ENCODE data around the gene DEGS1.
A peak's percentile ranks its signal among the peaks of the same experiment; 100 is the strongest.
"Not testable (repeated sequence)": the region's sequence is repeated elsewhere in the genome, so short reads cannot be mapped to it uniquely, and the experiment has no call there.

The DEGS1 gene

DNA sequence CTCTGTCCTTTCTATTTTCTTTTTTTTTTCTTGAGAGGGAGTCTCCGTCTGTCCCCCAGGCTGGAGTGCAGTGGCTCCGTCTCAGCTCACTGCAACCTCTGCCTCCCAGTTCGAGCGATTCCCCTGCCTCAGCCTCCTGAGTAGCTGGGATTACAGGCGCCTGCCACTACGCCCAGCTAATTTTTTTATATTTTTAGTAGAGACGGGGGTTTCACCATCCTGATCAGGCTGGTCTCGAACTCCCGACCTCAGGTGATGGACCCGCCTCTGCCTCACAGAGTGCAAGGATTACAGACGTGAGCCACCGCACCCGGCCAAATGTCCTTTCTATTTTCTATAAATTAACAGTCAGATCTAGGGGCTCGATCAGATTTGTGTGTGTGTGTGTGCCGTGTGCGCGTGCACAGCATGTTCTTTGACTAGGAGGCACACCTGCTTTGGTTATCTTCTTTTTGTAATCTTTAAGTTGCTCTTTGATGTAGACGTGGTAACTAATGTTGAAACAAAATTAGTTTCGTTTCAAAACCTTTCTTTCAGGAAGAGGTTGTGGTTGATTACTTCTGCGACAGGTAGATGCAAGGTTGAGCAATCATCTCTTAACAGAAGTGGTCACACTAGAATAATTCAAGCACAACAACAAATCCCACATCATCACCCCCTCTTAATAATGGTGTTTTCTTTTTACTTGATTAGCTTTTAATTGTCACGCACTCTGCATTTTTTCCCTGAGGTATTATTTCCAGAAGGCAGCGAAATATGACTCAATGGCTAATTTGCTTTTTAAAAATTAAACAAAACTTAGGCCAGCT, 779 bp upstream of the DEGS1 start:
- DNase-seq = peak; percentile 80

DNA sequence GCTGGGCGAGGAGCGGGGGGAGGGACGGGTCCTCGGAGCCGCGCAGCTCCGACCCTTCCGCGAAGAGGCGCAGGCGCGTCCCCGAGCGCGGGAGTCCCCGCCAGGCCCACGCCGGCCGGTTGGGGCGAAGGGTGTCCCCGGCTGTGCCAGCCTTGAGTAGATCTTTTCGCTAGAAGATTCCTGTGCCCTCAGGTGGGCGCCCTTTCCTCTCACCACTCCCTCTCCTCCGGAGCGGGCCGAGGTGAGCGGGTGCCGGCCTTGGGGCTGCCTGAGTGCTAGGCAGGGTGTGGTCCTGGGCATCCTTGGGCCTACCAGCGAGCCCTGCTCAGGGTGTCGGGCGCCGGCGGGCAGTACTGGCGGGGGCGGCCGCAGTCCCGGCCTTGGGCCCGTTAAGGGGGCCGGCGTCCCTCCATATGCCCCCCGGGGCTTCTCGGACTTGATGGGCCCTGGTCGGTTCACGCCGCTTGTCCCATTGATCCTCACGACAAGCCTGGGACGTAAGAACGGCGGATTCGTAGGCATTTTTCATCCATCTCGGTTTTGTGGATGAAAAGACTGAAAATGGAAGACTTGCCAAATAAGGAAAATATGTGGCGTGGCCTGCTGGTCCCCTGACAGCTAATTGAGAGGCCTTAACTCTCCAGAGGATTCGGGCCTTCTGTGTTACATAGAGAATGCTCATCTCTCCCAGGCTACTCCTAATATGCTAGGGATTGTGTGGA, 712 bp downstream of the DEGS1 start:
- DNase-seq = peak; percentile 83

DNA sequence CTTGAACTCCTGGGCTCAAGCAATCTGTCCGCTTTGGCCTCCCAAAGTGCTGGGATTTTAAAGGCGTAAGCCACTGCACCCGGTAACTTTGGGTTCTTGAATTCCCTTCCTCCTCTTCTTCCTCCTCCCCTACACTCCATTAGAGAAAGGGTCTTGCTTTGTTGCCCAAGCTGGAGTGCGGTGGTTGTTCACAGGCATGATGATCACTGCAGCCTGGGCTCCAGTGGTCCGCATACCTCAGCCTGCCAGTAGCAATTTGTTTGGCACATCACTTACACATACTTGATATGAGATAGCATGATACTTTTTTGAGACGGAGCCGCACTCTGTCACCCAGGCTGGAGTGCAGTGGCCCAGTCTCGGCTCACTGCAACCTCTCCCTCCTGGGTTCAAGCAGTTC, 2.2 kb downstream of the DEGS1 start:
- DNase-seq = no peak

DNA sequence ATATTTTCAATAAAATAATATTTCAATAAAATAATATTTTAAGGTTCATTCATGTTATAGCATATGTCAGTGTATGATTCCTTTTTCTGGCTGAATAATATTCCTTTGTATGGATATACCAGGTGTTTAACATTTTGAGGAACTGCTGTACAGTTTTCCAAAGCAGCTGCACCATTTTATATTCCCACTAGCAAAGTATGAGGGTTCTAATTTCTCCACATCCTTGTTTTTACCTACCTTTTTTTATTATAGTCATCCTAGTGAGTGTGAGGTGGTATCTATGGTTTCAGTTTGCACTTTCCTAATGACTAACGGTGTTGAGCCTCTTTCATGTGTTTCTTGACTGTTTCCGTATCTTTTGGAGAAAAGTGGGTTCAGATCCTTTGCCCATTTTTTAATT, 5.2 kb downstream of the DEGS1 start:
- DNase-seq = no peak

DNA sequence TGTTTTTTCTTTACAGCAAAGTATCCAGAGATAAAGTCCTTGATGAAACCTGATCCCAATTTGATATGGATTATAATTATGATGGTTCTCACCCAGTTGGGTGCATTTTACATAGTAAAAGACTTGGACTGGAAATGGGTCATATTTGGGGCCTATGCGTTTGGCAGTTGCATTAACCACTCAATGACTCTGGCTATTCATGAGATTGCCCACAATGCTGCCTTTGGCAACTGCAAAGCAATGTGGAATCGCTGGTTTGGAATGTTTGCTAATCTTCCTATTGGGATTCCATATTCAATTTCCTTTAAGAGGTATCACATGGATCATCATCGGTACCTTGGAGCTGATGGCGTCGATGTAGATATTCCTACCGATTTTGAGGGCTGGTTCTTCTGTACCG, 6.5 kb downstream of the DEGS1 start:
- DNase-seq = no peak

DNA sequence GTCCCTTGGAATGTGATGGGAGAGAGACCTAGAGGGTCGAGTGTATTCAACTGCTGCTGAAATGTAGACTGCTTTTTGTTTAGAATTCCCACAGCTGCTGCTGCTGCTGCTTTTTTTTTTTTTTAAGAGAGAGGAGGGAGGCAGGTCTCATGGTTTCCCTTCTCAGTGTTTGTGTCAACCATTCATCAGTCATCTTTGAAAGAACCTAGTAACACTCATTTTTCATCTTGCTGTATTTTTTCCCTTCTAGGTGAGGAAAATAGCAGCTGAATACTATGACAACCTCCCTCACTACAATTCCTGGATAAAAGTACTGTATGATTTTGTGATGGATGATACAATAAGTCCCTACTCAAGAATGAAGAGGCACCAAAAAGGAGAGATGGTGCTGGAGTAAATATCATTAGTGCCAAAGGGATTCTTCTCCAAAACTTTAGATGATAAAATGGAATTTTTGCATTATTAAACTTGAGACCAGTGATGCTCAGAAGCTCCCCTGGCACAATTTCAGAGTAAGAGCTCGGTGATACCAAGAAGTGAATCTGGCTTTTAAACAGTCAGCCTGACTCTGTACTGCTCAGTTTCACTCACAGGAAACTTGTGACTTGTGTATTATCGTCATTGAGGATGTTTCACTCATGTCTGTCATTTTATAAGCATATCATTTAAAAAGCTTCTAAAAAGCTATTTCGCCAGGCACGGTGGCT, 9.2 kb downstream of the DEGS1 start:
- peak; percentile 57 for DNase-seq

DNA sequence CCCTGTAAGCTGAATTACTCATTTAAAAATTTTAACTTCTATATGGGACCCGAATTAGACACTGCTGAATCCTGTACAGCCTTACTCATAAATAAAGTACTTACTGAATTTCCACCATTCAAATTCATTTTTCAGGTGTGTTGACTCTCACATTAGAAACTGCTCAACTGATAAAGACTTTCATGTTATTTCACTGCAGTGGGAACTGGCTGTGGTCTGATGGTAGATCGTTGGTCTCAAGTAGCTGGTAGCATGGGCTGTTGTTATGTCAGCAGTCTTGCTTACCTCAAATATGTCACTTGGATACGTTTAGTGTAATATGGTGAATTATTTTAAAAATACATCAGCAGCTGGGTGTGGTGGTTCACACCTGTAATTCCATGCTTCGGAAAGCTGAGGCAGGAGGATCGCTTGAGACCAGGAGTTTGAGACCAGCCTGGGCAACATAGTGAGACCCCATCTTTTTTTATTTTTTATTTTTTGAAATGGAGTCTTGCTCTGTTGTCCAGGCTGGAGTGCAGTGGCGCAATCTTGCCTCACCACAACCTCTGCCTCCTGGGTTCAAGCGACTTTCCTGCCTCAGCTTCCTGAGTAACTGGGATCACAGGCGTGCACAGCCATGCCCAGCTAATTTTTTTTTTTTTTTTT, 10.4 kb downstream of the DEGS1 start:
- no peak for DNase-seq

DNA sequence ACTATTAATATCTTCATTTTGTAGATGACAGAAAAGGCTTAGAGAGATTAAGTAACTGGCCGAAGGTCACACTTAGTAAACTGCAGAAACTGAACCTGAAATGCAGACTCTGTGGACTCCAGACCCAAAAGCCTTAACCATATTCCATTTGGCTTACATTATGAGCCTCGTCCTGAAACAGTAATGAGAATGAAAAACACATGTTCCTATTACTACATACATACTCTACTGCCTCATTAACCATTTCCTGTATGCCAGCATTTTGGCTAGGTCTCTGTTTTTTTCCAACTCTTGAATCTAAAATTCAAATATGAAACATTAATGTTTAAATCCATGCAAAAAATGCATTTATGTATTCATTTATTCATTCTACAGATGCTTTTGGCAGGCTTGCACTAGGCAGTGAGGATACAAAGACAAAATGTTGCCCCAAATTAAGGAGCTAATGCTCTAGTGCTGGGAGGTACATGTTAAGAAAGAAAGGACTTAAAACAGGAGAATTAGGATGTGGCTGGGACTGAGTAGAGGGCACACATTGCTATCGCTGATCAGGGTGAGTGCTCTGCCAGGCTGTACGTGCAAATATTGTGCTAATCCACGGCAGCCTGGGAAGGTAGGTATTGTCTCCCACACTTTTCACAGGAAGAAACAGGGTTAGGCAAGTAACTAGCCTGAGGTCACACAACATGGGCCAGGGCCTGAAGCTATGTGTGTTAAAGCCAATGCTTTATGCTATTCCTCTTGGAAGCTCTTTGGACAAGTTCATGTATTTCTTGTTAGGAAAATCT, 14.0 kb downstream of the DEGS1 start:
- DNase-seq = peak; percentile 17

DNA sequence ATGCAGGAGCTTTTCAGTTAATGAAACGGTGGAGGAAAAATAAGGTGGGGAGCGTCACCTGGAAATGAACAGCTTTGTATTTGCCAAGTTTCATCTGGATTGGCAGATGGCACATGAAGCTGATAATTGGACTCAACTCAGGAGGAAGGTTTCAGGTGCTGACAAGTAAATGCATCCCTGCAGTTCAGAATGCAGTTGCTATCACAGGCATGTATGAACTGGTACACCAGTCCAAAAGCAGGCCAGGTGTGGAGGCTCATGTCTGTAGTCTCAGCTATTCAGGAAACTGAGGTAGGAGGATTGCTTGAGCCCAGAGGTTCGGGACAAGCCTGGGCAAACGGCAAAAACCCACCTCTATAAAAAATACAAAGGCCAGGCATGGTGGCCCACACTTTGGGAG, 15.5 kb downstream of the DEGS1 start:
- peak; percentile 99 for DNase-seq

DNA sequence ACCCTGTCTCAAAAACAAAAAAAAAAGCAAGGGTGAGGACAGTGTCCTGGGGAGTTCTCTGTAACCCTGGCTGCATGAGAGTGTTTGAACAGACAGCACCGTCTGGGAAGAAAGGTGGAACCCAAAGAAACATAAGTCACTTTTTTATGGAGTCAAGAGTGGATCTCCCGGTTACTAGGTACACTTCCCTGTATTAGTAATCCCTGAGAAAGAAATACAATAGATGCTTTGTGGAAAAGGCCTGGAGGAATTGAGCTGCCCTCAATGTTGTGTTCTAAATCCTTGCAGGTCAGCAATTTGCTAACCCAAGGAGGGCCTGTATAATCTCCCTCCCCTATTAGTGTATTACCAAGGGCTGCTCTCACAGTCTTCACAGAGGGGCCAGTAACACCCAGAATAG, 16.6 kb downstream of the DEGS1 start:
- DNase-seq = no peak

DNA sequence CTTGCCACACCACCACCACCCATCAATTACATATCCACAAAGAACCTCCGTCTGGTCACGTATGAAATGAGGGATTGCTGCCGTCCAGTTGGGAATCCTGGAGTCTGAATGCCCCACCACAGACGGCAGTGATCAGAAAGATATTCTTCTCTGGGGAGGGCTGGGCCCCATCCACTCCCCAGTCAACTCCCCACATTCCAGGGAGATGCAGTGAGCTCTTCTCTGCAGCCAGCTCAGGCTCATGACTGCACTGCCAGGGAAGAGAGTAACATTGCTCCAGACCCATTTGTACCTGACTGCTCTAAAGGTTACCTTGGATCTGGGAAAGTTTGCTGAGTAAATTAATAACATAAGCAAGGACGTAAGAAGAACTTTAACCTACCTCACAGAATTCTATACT, 18.3 kb downstream of the DEGS1 start:
- no peak for DNase-seq

DNA sequence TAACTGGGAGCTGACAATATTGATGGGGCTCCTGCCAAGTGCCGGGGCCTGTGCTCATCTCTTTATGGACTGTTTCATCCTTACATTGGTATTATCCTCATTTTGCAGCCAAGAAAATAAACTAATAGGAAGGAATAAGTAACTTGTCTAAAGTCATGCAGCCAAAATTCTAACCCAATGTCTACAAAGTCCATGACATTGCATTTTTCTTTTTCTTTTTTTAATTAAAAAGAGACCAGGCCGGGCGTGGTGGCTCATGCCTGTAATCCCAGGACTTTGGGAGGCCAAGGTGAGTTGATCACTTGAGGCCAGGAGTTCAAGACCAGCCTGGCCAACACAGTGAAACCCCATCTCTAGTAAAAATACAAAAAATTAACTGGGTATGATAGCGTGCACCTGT, 18.8 kb downstream of the DEGS1 start:
- DNase-seq = no peak

DNA sequence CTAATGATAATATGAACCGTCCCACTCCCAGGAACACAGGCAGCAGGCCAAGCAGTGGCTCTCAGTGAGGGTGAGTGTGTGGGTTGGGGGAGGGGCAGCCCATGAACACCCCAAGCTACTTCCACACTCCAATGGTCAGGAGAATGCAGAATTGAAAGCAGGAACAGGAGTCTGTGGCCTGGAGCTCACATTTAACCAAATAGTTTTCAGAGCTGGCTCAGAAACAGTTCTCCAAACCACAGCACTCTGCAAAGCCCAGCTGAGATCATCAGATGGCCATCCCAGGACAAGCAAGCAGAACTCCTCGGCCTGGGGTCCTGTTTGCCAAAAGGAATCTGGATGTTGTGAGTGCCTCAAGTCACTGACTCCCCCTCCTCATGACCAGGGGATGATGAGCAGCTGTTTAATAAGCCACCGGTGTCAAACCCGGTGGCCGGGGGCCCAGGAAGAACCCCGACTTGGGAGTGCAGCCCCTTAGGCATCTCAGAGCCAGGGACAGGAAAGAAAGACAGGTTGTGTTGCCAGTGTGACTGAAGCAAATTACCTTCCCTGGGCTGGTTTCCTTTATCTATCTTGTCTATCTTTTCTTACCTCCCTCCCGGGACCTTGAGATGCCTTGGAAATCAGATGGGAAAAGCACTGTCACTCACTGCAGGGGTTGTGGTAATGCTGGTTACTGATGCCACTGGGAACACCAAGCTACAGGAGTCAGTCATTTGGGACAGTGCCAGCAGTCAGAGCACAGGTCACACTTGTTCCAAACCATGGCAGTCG, 20.4 kb downstream of the DEGS1 start:
- peak; percentile 87 for DNase-seq

DNA sequence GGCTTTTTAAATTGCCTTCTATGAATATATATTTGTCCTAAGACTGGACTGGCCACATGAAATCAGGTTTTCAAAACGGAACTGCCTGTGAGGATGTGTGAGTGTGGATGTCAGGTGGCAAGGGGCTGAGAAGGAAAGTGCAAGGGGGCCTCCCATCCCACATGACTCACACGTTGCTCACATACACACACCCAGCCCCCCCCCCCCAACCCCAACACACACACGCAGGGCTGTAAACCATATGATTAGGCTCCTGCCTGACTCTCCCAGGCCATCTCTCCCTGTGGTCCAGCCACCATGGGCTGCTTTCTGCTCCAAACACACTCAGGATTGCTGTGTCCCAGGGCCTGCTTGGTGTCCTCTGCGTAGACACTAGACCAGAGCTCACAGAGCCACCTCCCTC, 22.4 kb downstream of the DEGS1 start:
- peak; percentile 53 for DNase-seq

DNA sequence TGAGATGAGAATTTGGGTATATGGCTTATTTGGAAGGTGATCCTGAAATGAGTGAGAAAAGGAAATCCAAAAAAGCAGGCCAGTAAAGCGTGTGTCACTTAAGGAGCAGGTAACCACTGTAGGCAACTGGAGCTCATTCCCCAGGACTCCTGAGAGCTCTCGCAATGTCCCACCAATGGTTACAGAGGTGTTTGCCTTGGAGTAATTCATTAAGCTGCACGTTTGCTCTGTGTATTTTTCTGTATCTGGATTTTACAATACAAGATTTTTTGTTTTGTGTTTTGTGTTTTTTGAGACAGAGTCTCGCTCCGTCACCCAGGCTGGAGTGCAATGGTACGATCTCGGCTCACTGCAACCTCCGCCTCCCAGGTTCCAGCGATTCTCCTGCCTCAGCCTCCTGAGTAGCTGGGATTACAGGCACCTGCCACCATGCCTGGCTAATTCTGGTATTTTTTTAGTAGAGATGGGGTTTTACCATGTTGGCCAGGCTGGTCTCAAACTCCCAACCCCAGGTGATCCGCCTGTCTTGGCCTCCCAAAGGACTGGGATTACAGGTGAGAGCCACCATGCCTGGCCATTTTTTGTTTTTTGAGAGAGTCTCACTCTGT, 23.0 kb downstream of the DEGS1 start:
- not testable (repeated sequence) for DNase-seq

DNA sequence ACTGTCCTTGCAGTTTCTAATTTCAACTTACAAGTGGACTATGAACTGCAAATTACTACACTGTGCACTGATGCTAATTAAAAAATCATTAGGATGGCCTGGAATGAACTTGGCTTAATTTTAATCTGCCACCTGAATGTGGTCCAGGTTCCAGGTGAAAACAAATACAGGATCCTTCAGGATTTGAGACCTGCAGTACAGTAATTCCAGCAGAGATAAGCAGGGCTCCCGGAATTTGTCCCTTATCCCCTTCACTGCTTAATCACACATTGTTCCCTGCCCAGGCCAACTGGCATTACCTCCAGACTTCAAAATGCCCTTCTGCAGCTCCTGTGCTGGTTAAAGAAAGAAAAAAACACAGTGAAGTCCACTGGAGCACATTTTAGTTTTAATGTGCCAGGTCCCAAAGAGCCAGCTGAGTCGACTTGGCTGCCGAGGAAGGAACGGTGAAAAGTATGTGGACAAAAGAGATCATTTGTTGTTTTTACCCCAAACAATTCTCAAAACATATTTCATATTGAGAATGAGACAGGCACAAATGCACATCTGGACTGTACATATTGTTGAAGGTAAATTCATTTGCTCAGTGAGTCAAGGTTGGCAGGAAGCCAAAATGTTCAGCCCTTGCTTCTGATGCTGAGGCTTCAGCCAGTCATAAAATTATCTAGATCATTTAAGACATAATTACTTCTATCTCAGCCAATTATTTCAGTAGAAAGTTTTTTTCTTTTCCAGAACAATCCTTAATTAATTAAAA, 28.3 kb downstream of the DEGS1 start:
- peak; percentile 89 for DNase-seq

DNA sequence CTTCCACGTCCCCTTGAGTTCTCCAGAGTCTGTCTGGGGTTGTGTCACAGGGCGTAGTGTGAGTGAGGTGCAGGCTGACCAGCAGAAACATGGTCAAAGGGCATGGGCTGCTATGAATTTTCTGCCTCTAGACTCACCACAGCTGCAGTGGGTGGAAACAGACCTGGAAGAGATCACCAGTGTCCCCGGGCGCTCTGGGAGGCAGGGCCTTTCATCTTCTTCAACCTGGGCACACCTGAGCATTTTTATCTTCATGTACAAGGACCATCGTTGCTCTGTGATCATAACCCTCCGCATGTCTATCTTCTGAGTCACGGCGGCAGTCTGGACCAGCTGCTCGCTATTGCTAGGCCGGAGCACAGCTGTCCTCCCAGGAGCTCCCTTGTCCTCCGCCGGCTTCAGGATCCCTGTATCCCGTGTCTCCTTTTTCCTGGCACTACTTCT, 29.6 kb downstream of the DEGS1 start:
- peak; percentile 32 for DNase-seq

DNA sequence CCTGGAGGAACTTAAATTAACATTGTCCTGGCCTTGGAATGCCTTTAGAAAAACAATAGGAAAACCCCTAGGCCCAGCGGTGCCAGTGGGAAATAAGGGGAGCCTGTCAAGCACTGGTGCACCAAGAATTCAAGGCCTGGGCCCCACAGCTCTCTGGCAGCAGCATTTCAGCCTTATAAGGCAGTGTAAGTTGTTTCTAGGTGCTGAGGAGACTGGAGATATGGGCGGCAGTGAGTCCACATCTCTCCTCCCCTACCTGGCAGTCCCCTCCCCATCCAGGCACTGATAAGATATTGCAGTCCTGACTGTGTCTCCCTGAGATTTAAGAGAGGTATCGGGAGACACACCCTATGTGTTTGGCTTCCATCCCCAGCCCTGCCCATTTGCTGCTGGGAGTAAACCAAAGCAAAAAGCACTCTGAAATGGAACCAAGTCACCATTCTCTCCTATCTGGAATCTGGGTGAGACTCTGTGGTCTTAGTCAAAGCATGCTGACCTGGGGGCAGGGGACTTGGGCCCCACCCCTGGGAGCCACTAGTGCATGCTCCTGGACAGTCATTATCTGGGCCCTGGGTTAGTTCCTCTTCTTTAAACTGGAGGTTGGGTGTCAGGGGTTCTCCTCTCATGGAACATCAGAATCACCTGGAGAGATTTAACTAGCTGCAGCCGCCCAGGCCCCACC, 30.5 kb downstream of the DEGS1 start:
- DNase-seq = peak; percentile 18

DNA sequence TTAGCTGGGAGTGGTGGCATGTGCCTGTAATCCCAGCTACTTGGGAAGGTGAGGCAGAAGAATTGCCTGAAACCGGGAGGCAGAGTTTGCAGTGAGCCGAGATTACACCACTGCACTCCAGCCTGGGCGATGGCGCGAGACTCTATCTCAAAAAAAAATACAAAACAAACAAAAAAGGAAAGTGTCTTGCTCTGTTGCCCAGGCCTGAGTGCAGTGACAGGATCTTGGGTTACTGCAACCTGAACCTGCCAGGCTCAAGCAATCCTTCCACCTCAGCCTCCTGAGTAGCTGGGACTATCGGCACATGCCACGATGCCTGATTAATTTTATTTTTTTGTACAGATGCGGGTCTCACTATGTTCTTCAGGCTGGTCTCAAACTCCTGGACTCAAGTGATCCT, 33.3 kb downstream of the DEGS1 start:
- DNase-seq = no peak
